Suprapubic skin (tissue), 4 donors: ENCODE data around the gene FCGR1A. TPM values are rescaled to one million over a fixed set of nuclear protein-coding genes. Genes with fewer than 3 reads are reported as not detected.
"Not testable (repeated sequence)": the region's sequence is repeated elsewhere in the genome, so short reads cannot be mapped to it uniquely, and the experiment has no call there.

Source experiments
- DNase-seq, 2 donors: peaks; one replicate each; pipeline ENCODE4 v3.0.0-alpha.2; 2019; ENCODE audit warnings: low spot score in 2 of 2
- H3K27ac ChIP-seq: fragments of 200-600 bp; sonication (generic); one replicate; pipeline ENCODE4 v1.5.1; 2019
- H3K27me3 ChIP-seq: fragments of 200-600 bp; sonication (generic); one replicate; pipeline ENCODE4 v1.5.1; 2019
- H3K36me3 ChIP-seq: fragments of 200-600 bp; sonication (generic); one replicate; pipeline ENCODE4 v1.5.1; 2019
- H3K4me1 ChIP-seq: fragments of 200-600 bp; sonication (generic); one replicate; pipeline ENCODE4 v1.5.1; 2019
- H3K4me3 ChIP-seq: fragments of 200-600 bp; sonication (generic); one replicate; pipeline ENCODE4 v1.5.1; 2019; ENCODE audit warnings: mild to moderate bottlenecking
- H3K9me3 ChIP-seq: fragments of 200-600 bp; sonication (generic); one replicate; pipeline ENCODE4 v1.5.1; 2019
- WGBS: methylation state at CpG from one replicate; pipeline ENCODE4 v1.1.5; 2018; 5-methylcytosine and 5-hydroxymethylcytosine counted together
- total RNA-seq, 4 donors: library from RNA; depleted of rRNA; stranded (reverse); fragments of >200 nt; gene quantifications; one replicate each; pipeline ENCODE4 v1.1.0, GENCODE V29; 2016
- TF ChIP-seq, protein P1 (sequence below), 2 donors: fragments of 200-600 bp in 1 of 2; fragments of 450-650 bp in 1 of 2; sonication (generic) in 1 of 2; IDR thresholded peaks; one replicate each; pipeline ENCODE4 v1.5.1; 2016 to 2019; ENCODE audit warnings: antibody characterized with exemption in 2 of 2, mild to moderate bottlenecking in 1 of 2, moderate library complexity in 1 of 2

FCGR1A gene
- total RNA-seq, 4 donors from 2014 or later, result not detected

DNA sequence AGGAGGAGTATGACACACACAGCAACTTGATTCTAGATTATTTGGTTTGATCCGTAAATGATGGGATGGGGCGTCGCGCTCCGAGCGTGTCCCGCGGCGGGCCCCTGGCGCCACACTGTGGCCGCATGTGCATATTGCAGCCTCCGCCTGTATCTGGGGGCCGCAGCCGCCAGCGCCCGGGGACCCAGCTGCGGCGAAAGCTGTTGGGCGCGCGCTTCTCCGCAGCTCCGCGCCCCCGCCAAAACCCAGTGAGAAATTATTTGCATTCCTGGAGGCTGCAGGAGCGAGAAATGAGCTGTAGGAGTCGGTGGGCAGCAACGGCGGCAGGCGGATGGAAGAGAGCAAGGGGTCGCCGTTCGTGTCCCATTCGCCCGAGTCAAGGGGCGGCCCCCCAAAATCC lies 10.0 kb downstream of the FCGR1A start:
- H3K9me3 ChIP-seq, H3K4me1 ChIP-seq, H3K27me3 ChIP-seq, H3K36me3 ChIP-seq, DNase-seq: not testable (repeated sequence)
- peak overlapping the region; percentile 62 for H3K27ac ChIP-seq
- TF ChIP-seq, protein P1, sequence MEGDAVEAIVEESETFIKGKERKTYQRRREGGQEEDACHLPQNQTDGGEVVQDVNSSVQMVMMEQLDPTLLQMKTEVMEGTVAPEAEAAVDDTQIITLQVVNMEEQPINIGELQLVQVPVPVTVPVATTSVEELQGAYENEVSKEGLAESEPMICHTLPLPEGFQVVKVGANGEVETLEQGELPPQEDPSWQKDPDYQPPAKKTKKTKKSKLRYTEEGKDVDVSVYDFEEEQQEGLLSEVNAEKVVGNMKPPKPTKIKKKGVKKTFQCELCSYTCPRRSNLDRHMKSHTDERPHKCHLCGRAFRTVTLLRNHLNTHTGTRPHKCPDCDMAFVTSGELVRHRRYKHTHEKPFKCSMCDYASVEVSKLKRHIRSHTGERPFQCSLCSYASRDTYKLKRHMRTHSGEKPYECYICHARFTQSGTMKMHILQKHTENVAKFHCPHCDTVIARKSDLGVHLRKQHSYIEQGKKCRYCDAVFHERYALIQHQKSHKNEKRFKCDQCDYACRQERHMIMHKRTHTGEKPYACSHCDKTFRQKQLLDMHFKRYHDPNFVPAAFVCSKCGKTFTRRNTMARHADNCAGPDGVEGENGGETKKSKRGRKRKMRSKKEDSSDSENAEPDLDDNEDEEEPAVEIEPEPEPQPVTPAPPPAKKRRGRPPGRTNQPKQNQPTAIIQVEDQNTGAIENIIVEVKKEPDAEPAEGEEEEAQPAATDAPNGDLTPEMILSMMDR (IDR thresholded peaks at IDR 0.05), result peak; percentile 34 to 59
- H3K4me3 ChIP-seq, result peak overlapping the region; percentile 58
- no CpG with 5 or more reads among the region's 36 CpGs for WGBS

DNA sequence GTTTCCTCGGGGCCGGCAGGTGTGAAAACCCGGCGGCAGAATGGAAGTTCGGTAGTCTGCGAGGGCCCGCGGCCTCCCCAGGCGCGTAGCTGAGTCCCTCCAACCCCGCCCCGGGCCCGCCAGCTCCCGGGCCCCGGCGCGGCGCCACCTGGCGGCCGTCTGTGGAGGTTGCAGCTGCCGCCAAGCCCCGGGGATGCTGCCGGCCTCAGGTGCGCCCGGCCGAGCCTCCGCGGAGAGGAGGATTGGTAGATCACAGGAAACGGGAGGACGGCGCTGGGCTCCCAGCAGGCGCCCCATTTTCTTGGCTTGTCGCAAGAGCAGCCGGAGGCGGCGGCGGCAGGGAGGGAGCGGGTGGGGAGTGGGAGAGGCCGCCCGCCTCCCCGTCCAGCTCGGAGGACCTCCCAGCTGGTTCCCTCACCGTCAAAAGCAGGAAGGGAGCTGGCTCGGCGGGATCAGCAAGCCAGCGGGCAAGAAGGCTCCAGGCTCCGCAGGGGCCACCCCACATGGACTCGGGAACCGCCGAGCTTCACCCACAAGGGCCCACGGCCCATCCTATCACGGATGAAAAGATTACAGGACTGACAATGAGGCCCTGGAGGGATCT lies 10.5 kb downstream of the FCGR1A start:
- TF ChIP-seq, protein P1 (IDR thresholded peaks at IDR 0.05), result peak; percentile 51 to 58
- not testable (repeated sequence) for H3K27me3 ChIP-seq, H3K4me1 ChIP-seq, H3K36me3 ChIP-seq, H3K9me3 ChIP-seq
- H3K4me3 ChIP-seq, result peak overlapping the region; percentile 58
- peak; percentile 80 to 81 for DNase-seq
- peak overlapping the region; percentile 62 for H3K27ac ChIP-seq
- WGBS, result no CpG with 5 or more reads among the region's 52 CpGs

DNA sequence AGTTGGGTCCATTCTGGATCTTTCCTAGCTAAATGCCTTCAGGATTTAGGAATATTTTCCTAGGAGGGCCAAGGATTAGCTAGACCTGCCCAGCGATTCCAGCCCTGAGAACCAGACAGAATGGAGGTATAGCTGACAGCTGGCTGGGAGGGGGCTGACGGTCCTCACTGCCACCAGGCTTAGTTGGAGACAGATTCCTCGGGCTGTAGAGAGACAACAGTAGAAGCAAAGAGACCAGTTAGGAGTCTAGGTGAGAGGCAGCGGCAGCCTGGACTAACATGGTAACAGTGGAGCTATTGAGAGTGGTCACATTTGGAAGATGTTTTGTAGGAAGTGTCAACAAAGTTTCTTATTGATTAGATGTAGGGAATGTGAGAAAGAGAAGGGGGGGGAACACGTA lies 11.4 kb downstream of the FCGR1A start:
- not testable (repeated sequence) for H3K27ac ChIP-seq, H3K4me3 ChIP-seq, H3K4me1 ChIP-seq, H3K27me3 ChIP-seq, H3K36me3 ChIP-seq, DNase-seq, H3K9me3 ChIP-seq
- WGBS, result 50% methylated on average over 1 of the region's 5 CpGs

DNA sequence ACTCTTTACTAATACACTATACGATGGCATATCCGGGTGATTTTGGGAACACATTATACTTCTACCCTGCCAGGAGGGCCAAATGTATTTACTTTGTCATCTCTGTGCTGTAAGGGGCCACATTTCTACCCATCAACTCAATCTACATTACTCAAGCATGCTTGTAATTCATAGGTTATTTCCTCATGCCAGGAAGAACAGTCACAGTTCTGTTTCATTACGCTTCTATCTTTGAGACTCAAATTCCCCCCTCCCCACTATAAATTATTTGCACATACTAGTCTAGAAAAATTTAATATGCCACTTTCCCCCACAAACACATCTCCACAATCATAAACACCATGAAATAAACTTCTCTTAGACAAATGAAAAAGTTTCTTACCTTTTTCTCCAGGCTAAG lies 19.1 kb downstream of the FCGR1A start:
- not testable (repeated sequence) for H3K36me3 ChIP-seq, H3K9me3 ChIP-seq, DNase-seq, H3K4me1 ChIP-seq, H3K27ac ChIP-seq, H3K4me3 ChIP-seq, H3K27me3 ChIP-seq
- 96% methylated on average over 1 of the region's 3 CpGs for WGBS

DNA sequence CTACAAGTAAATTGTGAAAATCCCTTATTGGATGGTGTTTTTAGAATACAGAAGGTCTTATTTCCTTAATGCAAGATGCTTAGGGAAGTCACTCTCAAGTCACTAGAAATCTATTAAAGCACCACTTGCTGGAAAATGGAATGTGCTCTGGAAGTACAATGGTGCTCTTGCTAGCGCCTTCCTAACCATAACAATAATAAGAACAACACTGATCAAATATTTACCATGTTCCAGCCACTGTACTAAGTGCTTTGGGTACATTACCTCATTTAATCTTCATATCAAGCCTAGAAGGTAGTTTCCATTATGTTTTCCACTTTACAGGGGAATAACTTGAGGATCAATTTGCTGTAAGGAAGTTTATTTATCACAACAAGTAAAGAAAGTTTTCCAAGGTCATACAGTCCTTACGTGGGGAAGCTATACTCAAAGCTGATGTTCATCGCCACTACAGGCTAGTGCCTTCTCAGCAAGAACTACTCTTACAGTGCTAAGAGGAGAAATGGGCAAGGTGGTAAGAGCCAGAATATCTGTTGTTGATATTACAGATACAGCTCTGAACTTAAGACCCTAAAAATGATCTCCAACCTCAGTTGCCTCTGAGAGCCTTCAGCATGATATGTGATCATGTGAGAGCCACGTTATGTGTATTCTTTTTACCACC lies 22.1 kb downstream of the FCGR1A start:
- not testable (repeated sequence) for H3K4me1 ChIP-seq, H3K27me3 ChIP-seq, H3K27ac ChIP-seq, H3K9me3 ChIP-seq, H3K36me3 ChIP-seq, H3K4me3 ChIP-seq, DNase-seq
- no CpG with 5 or more reads among the region's 4 CpGs for WGBS

DNA sequence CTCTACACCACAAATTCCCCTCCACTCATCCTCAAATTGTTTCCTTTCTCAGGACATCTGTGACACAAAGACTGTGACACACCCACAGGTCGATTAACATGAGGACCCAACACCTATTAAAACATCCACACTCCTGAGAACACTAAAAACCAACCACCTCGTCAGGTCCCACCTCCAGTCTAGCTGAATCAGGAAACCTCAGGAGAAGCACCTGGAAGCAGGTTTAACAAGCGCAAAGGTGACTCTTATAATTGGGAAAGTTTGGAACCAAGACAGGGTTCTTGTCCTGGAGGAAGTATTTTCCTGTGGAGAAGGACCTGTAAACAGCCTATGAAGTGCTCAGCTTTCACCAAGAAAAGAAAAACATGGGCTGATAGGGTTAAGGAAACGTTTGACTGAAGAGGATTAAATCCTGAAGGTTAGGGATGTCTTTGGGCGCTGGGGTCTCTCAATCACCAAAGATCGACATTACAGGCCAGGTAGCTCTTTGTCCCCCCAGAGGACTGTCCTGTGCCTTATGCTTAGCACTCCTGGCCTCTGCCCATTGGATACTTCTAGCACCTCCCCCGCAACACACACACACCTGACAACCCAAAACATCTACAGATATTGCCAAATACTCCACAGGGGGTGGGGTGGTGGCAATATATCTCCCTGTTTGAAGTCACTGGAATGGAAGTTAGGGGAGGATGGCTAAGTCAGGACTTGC lies 28.4 kb downstream of the FCGR1A start:
- H3K9me3 ChIP-seq, H3K4me1 ChIP-seq, H3K27me3 ChIP-seq, H3K36me3 ChIP-seq, DNase-seq, H3K27ac ChIP-seq: not testable (repeated sequence)
- H3K4me3 ChIP-seq, result peak overlapping the region; percentile 54
- WGBS, result 48% methylated on average over 6 of the region's 7 CpGs

DNA sequence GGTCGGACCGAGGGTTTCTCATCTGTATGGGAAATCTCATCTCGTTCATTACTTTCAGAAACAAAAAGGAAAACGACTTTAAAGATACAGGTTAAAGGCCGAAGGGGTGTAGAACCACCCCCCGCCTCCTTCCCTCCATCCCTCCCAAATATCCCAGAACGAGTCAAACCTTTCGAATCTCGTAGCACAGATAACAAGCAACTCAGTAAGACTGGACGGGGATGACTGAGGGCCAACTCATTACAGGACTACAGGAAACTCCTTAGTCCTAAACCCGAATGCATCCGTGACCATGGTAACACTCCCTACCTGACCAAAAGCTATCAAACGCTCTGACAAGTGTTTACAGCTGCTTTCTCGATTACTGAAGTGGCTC lies 29.0 kb downstream of the FCGR1A start:
- no CpG with 5 or more reads among the region's 14 CpGs for WGBS
- H3K9me3 ChIP-seq, H3K27me3 ChIP-seq, H3K4me1 ChIP-seq, DNase-seq, H3K36me3 ChIP-seq, H3K27ac ChIP-seq: not testable (repeated sequence)
- peak overlapping the region; percentile 54 for H3K4me3 ChIP-seq
